ENCODE results near the gene DDX3X. TPM values are rescaled to one million over a fixed set of nuclear protein-coding genes. Genes with fewer than 3 reads are reported as not detected.

DDX3X gene
- total and polyA plus RNA-seq, 10 of the 15 experiments (the other 5 are each of a cell fraction or from before 2014, with no cell fraction given): 52.0 to 283 (median 172) TPM

GRCh38 chrX:41388543-41388942 is 54.6 kb downstream of the DDX3X start (continued):
- TF ChIP-seq ZBTB33 (IDR thresholded peaks at IDR 0.05) (no peak), ZNF622 (IDR thresholded peaks at IDR 0.05) (no peak), SUPT20H (IDR thresholded peaks at IDR 0.05; ENCODE audit: borderline replicate concordance, control insufficient read depth, low read depth, low read length) (no peak), ZBED1 (IDR thresholded peaks at IDR 0.05; ENCODE audit: borderline replicate concordance) (no peak), BMI1 (IDR thresholded peaks at IDR 0.05; ENCODE audit: borderline replicate concordance) (no peak), RB1 (IDR thresholded peaks at IDR 0.05; ENCODE audit: borderline replicate concordance) (no peak)

GRCh38 chrX:41389311-41389888 is 55.4 kb downstream of the DDX3X start:
- no peaks in the 10 kb centered on the region for H3K36me3 ChIP-seq (ENCODE audit: control insufficient read depth in 2 of 2, insufficient read depth in 2 of 2, low read length in 1 of 2)
- in situ Hi-C loops (cut with MboI): no loop called here
- no peaks in the 10 kb centered on the region for H3K4me1 ChIP-seq (ENCODE audit: control insufficient read depth, insufficient read depth, low read length)
- BruUV-seq (replicated peaks): no TSS peak
- intact Hi-C loops (cut with micrococcal nuclease; ENCODE audit: unreplicated experiment): no loop called here
- DNase-seq (ENCODE audit: low read depth, low spot score) (no peak), ATAC-seq (no peak), FAIRE-seq (no peak)
- CTCF ChIA-PET: interaction anchor here (0.7 kb wide), 1 partner anchor 1983 kb away, joined by 3 read pairs; no protein-coding TSS in a partner anchor
- H2AFZ ChIP-seq (ENCODE audit: control insufficient read depth, low read depth, low read length): no peak overlapping the region
- WGBS (ENCODE audit: insufficient coverage, insufficient replicate concordance, low lambda C conversion rate, missing lambda C conversion rate): 13% methylated on average over 6 of the region's 6 CpGs
- no peak overlapping the region for H3K9ac ChIP-seq (ENCODE audit: control insufficient read depth, insufficient read depth, low read length)
- no peaks in the 10 kb centered on the region for H4K20me1 ChIP-seq (ENCODE audit: control insufficient read depth, insufficient read depth)
- SMC1A ChIA-PET (ENCODE audit: uncharacterized antibody, unreplicated experiment): no interaction called here
- RAD21 ChIA-PET (ENCODE audit: unreplicated experiment): no interaction called here
- no peaks in the 10 kb centered on the region for H3K9me3 ChIP-seq (replicated peaks; ENCODE audit: control insufficient read depth, insufficient read depth, low read length)
- POLR2A ChIA-PET: no interaction called here
- H3K27me3 ChIP-seq (replicated peaks in 1 of 2; ENCODE audit: control insufficient read depth in 2 of 2, insufficient read depth in 2 of 2, low read length in 1 of 2): 0 out of 4 replicates have a peak, but pooled peaks cover 0 to 2% of the 10 kb centered on the region in 2 experiments
- H3K4me2 ChIP-seq (ENCODE audit: control insufficient read depth, insufficient read depth): no peak overlapping the region
- no peaks in the 10 kb centered on the region for H3K79me2 ChIP-seq (ENCODE audit: control insufficient read depth, insufficient read depth, low read length)
- no peak overlapping the region for H3K27ac ChIP-seq (ENCODE audit: control insufficient read depth, insufficient read depth)
- H3K4me3 ChIP-seq: no peak overlapping the region
- no peak for TF ChIP-seq HSF1 (IDR thresholded peaks at IDR 0.05; ENCODE audit: low read depth, low read length)
- no peak for TF ChIP-seq NFYA (IDR thresholded peaks at IDR 0.05; ENCODE audit: borderline replicate concordance, low read depth, low read length)
- no peak for TF ChIP-seq SMARCA5 (IDR thresholded peaks at IDR 0.05)
- no peak for TF ChIP-seq ESRRA (IDR thresholded peaks at IDR 0.05; ENCODE audit: low read length)
- TF ChIP-seq MEF2A (IDR thresholded peaks at IDR 0.05; ENCODE audit: insufficient read depth, low read depth, low read length): no peak
- no peak for TF ChIP-seq MTA3 (IDR thresholded peaks at IDR 0.05; ENCODE audit: borderline replicate concordance, low read length)
- no peak for TF ChIP-seq SUPT20H (IDR thresholded peaks at IDR 0.05; ENCODE audit: borderline replicate concordance, control insufficient read depth, low read depth, low read length)
- TF ChIP-seq IRF3 (IDR thresholded peaks at IDR 0.05): no peak
- TF ChIP-seq ZBTB40 (IDR thresholded peaks at IDR 0.05; ENCODE audit: borderline replicate concordance): no peak

All from GM12878 (cell line).